ENCODE measurements around the gene KIF22.
"Not testable (repeated sequence)": the region's sequence is repeated elsewhere in the genome, so short reads cannot be mapped to it uniquely, and the experiment has no call there.

The KIF22 gene

GRCh38 chr16:29815032-29815721, 24.6 kb downstream of the KIF22 start:
- DNase-seq (ENCODE audit: low read depth in 2 of 2), result no peak

- DNase-seq (ENCODE audit: low read depth in 2 of 2), result peak; percentile 98
Observed at GRCh38 chr16:29815793-29816693, 25.5 kb downstream of the KIF22 start, which contains the start of gene PAGR1. TSS of gene PAGR1 (plus strand) at chr16:29816152. CDS start at chr16:29816526, 374 bp downstream.

GRCh38 chr16:29816694-29817441, 26.3 kb downstream of the KIF22 start:
- no peak for DNase-seq (ENCODE audit: low read depth in 2 of 2)

GRCh38 chr16:29818082-29818481, 27.5 kb downstream of the KIF22 start:
- DNase-seq (ENCODE audit: low read depth in 2 of 2), result no peak

DNA sequence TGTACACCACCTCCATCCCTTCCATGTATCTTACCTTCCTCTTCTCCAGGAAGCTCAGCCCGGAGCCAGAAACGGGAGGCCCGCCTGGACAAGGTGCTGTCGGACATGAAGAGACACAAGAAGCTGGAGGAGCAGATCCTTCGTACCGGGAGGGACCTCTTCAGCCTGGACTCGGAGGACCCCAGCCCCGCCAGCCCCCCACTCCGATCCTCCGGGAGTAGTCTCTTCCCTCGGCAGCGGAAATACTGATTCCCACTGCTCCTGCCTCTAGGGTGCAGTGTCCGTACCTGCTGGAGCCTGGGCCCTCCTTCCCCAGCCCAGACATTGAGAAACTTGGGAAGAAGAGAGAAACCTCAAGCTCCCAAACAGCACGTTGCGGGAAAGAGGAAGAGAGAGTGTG, 29.0 kb downstream of the KIF22 start:
- DNase-seq (ENCODE audit: low read depth in 2 of 2), result no peak

GRCh38 chr16:29820271-29820701, 29.7 kb downstream of the KIF22 start, which contains the start of gene MVP:
TSS of gene MVP (plus strand) at chr16:29820462. CDS start at chr16:29830550, 10,088 bp downstream.
- peak in 1 of 2 experiments; percentile 46 for DNase-seq (ENCODE audit: low read depth in 2 of 2)

DNA sequence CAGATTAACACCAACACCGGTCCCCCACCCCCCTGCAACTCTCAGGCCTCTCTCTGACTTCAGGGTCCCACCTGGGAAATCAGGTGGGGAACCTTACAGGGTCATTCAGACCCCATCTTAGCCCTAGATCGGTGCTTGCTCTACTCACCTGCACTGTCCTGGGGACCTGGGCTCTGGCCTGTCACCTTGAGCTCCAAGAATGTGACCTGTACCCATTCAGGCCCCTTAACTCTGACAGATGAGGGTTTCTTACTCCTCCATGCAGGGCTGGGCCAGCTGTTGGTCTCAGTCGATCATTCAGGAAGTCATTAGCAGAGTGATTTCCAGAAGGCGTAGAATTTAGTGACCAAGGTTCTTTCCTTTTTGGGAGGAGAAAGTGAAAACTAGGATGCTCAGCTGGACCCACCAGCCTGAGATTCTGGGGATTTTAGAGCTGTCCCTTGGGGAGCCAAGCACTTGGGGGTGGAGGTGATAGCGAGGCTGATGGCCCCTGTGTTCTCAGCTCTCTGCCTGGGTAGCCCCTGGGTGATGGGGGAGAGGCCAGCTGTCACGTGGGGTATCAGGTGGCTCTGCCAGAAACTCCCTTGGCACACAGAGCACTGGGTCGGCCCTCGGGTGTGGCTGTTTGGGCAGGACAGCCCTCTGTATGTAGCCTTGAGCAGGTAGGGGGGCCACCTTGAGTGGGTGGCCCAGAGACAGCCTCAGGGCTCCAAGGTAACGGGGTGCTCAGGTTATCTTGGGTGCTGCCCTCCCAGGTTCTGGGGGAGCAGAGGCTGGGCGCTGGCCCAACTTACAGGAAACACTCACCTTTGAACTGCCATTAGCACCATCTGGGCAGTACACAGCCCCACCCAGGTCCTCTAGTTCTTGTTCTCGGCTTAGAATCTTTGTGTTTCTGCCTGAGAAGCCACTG, 30.4 kb downstream of the KIF22 start:
- no peak for DNase-seq (ENCODE audit: low read depth in 2 of 2)

DNA sequence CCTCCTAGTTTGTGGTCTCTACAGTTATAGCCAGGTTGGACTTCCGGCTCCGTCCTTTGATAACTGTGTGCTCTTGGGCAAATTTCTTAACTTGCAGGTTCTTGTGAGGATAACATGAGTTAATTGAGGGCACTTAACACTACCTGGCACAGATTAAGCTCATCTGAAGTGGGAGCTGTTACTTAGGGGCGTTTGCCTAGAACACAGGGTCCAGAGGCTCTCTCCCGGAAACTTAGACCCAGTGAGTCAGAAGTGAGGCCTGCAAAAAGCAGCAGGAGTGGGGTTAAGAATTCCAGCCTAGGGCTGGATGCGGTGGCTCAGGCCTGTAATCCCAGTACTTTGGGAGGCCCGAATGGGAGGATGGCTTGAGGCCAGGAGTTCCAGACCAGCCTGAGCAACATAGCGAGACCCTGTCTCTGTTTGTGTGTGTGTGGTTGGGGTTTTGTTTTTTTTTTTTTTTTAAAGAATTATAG, 31.1 kb downstream of the KIF22 start:
- peak in 1 of 2 experiments; percentile 52 for DNase-seq (ENCODE audit: low read depth in 2 of 2)

DNA sequence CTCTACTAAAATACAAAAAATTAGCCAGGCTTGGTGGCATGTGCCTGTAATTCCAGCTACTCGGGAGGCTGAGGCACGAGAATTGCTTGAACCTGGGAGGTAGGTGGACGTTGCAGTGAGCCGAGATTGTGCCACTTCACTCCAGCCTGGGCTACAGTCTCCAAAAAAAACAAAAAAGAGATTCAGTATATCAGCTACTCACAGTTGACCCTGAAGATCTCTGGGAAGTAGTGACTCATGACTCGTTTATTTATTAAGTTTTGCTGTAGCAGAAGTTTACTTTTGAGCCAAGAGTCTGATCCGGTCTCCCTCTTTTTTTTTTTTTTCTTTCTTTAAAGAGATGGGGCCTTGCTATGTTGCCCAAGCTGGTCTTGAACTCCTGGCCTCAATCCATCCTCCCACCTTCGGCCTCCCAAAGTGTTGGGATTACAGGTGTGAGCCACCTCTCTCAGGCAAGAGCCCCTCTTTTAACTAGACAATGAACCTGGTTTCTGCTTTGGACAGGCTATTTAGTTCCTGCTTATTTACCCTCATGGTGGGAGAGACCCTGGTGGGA, 34.1 kb downstream of the KIF22 start:
- peak in 1 of 2 experiments; percentile 47 for DNase-seq (ENCODE audit: low read depth in 2 of 2)

DNA sequence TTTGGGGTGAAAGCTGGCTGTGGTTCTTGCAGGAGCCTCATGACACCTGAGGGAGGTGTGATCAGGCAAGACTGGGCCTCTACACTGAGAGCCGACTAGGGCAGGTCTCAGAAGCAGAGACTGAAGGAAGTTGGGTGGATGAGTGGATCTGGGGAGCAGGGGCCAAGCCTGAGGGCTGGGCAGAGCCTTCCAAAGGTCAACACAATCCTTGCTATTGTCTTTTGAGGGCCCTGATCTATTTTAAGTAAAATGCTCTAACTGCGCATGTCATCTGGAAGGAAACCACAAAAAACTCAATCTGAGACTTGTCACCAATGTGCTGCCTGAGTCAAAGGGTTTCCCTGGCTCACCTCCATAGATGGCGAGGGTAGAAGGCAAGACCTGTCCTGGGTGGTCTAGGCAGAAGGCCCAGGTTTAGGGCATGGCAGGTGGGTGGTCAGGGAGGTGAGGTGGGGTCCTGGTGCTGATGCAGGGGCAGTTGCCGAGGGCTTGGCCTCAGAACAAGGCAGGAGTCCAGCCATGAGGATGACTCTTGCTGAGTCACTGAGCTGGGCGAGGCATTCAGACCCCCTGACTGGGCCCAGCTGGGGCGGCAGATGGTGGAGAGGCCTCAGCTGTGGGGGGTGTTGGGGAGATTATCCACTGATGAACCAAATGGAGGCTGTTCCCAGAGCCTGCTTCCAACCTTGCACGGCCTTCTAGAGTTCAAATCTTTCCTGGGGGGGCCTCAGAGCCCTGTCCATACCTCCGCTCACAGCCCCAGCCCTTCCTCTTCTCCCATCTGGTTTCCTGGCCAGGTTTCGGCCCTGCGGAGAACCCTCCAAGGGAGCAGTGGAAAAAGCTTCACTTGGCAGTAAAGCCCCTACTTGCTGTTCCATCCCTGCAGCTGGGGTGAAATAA, 34.8 kb downstream of the KIF22 start:
- peak in 1 of 2 experiments; percentile 45 for DNase-seq (ENCODE audit: low read depth in 2 of 2)

DNA sequence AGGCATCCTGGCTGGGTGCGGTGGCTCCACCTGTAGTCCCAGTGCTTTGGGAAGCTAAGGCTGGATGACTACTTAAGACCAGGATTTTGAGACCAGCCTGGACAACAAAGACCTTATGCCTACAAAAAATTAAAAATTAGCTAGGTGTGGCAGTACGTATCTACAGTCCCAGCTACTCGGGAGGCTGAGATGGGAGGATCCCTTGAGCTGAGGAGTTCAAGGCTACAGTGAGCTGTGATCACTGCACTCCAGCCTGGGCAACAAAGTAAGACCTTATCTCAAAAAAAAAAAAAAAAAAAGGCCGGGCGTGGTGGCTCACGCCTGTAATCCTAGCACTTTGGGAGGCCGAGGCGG, 35.8 kb downstream of the KIF22 start:
- no peak for DNase-seq (ENCODE audit: low read depth in 2 of 2)

DNA sequence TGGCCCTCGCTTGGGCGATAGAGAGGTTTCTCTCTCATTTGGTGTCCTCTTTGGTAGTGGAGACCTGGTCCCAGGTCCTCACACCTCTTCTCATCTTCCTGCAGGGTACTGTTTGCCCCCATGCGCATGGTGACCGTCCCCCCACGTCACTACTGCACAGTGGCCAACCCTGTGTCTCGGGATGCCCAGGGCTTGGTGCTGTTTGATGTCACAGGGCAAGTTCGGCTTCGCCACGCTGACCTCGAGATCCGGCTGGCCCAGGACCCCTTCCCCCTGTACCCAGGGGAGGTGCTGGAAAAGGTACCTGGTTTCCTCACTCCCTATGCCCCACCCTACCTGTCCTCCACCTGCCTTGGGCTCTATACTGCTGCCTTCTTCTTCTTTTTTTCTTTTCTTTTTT, 40.2 kb downstream of the KIF22 start:
- no peak for DNase-seq (ENCODE audit: low read depth in 2 of 2)

- no peak for DNase-seq (ENCODE audit: low read depth in 2 of 2)
Observed at GRCh38 chr16:29831490-29831889, 40.9 kb downstream of the KIF22 start.

- not testable (repeated sequence) for DNase-seq (ENCODE audit: low read depth in 2 of 2)
Observed at GRCh38 chr16:29833219-29833618, 42.7 kb downstream of the KIF22 start.

DNA sequence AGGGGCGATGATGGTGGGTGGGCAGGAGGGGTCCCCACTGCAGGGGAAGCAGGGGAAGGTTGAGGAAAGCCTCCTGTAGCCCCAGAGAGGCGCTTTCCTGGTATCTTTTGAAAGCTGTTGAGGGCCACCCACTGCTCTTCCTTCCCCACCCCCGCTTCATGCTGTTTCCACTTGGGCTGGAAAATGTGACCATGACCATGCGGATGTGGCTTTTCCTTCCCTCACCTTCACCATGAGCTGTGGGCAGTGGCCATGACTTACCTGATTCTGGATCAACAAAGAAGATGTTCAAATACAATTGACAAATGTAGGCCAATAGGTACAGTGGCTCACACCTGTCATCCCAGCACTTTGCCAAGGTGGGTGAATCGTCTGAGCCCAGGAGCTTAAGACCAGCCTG, 43.5 kb downstream of the KIF22 start:
- DNase-seq (ENCODE audit: low read depth in 2 of 2), result no peak

DNA sequence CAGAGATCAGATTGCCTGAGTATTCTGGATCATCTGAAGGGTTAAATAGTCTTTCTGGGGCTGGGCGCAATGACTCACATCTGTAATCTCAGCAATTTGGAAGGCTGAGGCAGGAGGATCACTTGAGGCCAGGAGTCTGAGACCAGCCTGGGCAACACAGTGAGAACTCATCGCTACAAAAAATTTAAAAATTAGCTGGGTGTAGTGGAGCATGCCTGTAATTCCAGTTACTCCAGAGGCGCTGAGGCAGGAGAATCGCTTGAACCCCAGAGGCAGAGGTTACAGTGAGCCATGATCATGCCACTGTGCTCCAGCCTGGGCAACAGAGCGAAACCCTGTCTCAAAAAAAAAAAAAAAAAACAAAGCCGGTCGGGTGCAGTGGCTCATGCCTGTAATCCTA, 45.4 kb downstream of the KIF22 start:
- no peak for DNase-seq (ENCODE audit: low read depth in 2 of 2)

DNA sequence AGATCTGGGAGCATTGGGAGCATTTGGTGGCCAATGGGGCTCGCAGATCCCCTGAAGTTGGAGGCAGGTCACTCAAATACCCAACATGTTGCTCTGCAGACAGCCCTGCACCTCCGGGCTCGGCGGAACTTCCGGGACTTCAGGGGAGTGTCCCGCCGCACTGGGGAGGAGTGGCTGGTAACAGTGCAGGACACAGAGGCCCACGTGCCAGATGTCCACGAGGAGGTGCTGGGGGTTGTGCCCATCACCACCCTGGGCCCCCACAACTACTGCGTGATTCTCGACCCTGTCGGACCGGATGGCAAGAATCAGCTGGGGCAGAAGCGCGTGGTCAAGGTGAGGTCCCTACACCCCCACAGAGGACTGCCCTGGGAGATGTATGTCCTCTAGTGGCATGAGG, 46.1 kb downstream of the KIF22 start:
- no peak for DNase-seq (ENCODE audit: low read depth in 2 of 2)

DNA sequence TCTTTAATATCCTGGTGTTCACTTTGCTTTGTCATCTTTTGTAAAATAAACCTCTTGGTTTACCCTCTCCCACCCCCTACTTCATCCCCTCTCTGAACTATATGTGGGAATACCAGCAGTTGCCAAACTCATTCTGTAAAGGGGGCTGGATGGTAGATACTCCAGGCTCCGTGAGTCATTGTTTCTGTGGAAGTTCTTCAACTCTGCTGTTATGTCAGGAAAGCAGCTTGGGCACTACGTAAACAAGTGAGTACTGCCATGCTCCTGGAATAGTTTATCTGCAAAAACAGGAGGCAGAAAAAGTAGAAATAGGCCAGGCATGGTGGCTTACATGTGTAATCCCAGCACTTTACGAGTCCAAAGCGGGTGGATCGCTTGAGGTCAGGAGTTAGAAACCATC, 47.3 kb downstream of the KIF22 start:
- no peak for DNase-seq (ENCODE audit: low read depth in 2 of 2)

DNA sequence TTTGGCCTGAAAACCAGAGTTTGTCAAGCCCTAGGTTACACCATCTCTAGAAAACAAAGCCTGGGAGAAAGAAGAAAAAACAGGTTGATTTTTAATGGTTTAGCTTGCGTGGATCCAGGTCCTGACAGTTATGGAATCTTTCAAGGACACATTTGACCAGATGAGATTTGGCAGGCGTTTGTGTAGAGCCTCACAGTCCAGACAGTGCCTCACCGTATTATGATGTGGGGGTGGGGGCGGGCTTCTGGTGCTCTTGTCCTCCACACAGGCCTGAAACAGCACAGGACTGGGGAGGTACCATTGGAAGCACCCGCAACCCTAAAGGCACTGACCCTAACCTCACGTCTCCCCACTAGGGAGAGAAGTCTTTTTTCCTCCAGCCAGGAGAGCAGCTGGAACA, 49.3 kb downstream of the KIF22 start:
- no peak for DNase-seq (ENCODE audit: low read depth in 2 of 2)

- DNase-seq (ENCODE audit: low read depth in 2 of 2), result no peak
Observed at GRCh38 chr16:29840240-29840639, 49.7 kb downstream of the KIF22 start.
